Skeletal muscle tissue (tissue), 4 donors: Measurements from ENCODE around the gene LTF. TPM values are rescaled to one million over a fixed set of nuclear protein-coding genes. Genes with fewer than 3 reads are reported as not detected.

ENCODE experiments used
- H3K27ac ChIP-seq: one replicate; pipeline ENCODE4 v1.7.0; 2013; ENCODE audit warnings: mild to moderate bottlenecking, low read depth, low read length, inconsistent platforms
- H3K27me3 ChIP-seq, 3 donors: one replicate each; pipeline ENCODE4 v1.7.0; 2013; ENCODE audit warnings: low read length in 3 of 3; ENCODE audit not compliant: control insufficient read depth in 3 of 3, insufficient read depth in 3 of 3
- H3K36me3 ChIP-seq, 3 donors: one replicate each; pipeline ENCODE4 v1.7.0; 2013; ENCODE audit warnings: low read length in 3 of 3; ENCODE audit not compliant: control insufficient read depth in 3 of 3, insufficient read depth in 3 of 3
- H3K4me1 ChIP-seq, 3 donors: one replicate each; pipeline ENCODE4 v1.7.0; 2013; ENCODE audit warnings: low read length in 3 of 3, mild to moderate bottlenecking in 3 of 3; ENCODE audit not compliant: control insufficient read depth in 3 of 3, insufficient read depth in 3 of 3
- H3K4me3 ChIP-seq, 3 donors: one replicate each; pipeline ENCODE4 v1.7.0; 2013; ENCODE audit warnings: low read length in 3 of 3
- H3K9ac ChIP-seq, 3 donors: one replicate each; pipeline ENCODE4 v1.7.0; 2013; ENCODE audit warnings: low read length in 3 of 3, mild to moderate bottlenecking in 3 of 3, moderate library complexity in 2 of 3, low read depth in 1 of 3
- H3K9me3 ChIP-seq, 3 donors: one replicate each; pipeline ENCODE4 v1.7.0; 2013; ENCODE audit warnings: low read length in 3 of 3; ENCODE audit not compliant: control insufficient read depth in 3 of 3
- total RNA-seq: library from RNA; depleted of rRNA; stranded (reverse); fragments of >200 nt; gene quantifications from one replicate; pipeline ENCODE4 v1.2.3, GENCODE V29; 2014
- donor health status: Osteomylitis.

LTF gene
- total RNA-seq = 3.1 TPM

GRCh38 chr3:46464326-46465195 lies at the start of gene LTF:
TSS of gene LTF (minus strand) at chr3:46464905. CDS start at chr3:46464867, 38 bp downstream.
- H3K27ac ChIP-seq = no peak within 1 kb of the TSS
- H3K36me3 ChIP-seq = no peaks in the 10 kb centered on the region
- peak within 1 kb of the TSS in 1 of 3 donors; percentile 19 for H3K9ac ChIP-seq
- H3K27me3 ChIP-seq = peaks cover 0 to 22% (median 17%) of the 10 kb centered on the region in 3 donors
- peak within 1 kb of the TSS in 2 of 3 donors; percentile 12 to 29 for H3K4me3 ChIP-seq
- peaks cover 25 to 28% (median 27%) of the 10 kb centered on the region in 3 donors for H3K4me1 ChIP-seq
- no peaks in the 10 kb centered on the region for H3K9me3 ChIP-seq

GRCh38 chr3:46512191-46512749 lies 47.6 kb upstream of the LTF start:
- no peak overlapping the region for H3K9ac ChIP-seq
- H3K27me3 ChIP-seq = no peaks in the 10 kb centered on the region
- H3K9me3 ChIP-seq = no peaks in the 10 kb centered on the region
- no peak overlapping the region for H3K4me3 ChIP-seq
- no peaks in the 10 kb centered on the region for H3K4me1 ChIP-seq
- H3K36me3 ChIP-seq = peaks cover 2 to 12% (median 2%) of the 10 kb centered on the region in 3 donors
- H3K27ac ChIP-seq = no peak overlapping the region

GRCh38 chr3:46509661-46510187 lies 45.0 kb upstream of the LTF start:
- Histone ChIP-seq H3K27ac (no peak overlapping the region), H3K9ac (no peak overlapping the region), H3K9me3 (no peaks in the 10 kb centered on the region), H3K4me1 (no peaks in the 10 kb centered on the region), H3K27me3 (no peaks in the 10 kb centered on the region), H3K4me3 (no peak overlapping the region), H3K36me3 (peaks cover 0 to 5% (median 0%) of the 10 kb centered on the region in 3 donors)

- Histone ChIP-seq H3K4me3 (no peak overlapping the region), H3K4me1 (no peaks in the 10 kb centered on the region), H3K9ac (no peak overlapping the region), H3K9me3 (no peaks in the 10 kb centered on the region), H3K36me3 (peaks cover 0 to 5% (median 0%) of the 10 kb centered on the region in 3 donors), H3K27ac (no peak overlapping the region), H3K27me3 (no peaks in the 10 kb centered on the region)
These were observed 44.3 kb upstream of the LTF start for GRCh38 chr3:46508850-46509591.

GRCh38 chr3:46506526-46506925 lies 41.8 kb upstream of the LTF start:
- Histone ChIP-seq H3K27ac (no peak overlapping the region), H3K4me1 (peaks cover 11 to 24% (median 20%) of the 10 kb centered on the region in 3 donors), H3K9me3 (no peaks in the 10 kb centered on the region), H3K27me3 (no peaks in the 10 kb centered on the region), H3K9ac (no peak overlapping the region), H3K36me3 (peaks cover 0 to 5% (median 0%) of the 10 kb centered on the region in 3 donors), H3K4me3 (no peak overlapping the region)

GRCh38 chr3:46505953-46506352 lies 41.2 kb upstream of the LTF start:
- Histone ChIP-seq H3K9ac (no peak overlapping the region), H3K27ac (no peak overlapping the region), H3K4me1 (peaks cover 15 to 30% (median 25%) of the 10 kb centered on the region in 3 donors), H3K9me3 (no peaks in the 10 kb centered on the region), H3K4me3 (no peak overlapping the region), H3K27me3 (no peaks in the 10 kb centered on the region), H3K36me3 (peaks cover 0 to 5% (median 0%) of the 10 kb centered on the region in 3 donors)

DNA sequence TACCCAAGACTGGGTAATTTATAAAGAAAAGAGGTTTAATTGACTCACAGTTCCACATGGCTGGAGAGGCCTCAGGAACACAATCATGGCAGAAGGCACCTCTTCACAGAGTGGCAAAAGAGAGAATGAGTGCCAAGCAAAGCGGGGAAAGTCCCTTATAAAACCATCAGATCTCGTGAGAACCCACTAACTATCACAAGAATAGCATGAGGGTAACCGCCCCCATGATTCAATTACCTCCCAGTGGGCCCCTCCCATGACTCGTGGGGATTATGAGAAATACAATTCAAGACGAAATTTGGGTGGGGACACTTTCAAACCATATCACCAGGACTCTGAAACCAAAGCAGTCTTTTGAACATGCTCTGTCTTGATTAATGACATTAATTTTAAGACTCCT lies 40.1 kb upstream of the LTF start:
- Histone ChIP-seq H3K27me3 (no peaks in the 10 kb centered on the region), H3K36me3 (peaks cover 0 to 4% (median 0%) of the 10 kb centered on the region in 3 donors), H3K9me3 (no peaks in the 10 kb centered on the region), H3K9ac (no peak overlapping the region), H3K4me1 (peaks cover 15 to 35% (median 25%) of the 10 kb centered on the region in 3 donors), H3K4me3 (no peak overlapping the region), H3K27ac (no peak overlapping the region)

DNA sequence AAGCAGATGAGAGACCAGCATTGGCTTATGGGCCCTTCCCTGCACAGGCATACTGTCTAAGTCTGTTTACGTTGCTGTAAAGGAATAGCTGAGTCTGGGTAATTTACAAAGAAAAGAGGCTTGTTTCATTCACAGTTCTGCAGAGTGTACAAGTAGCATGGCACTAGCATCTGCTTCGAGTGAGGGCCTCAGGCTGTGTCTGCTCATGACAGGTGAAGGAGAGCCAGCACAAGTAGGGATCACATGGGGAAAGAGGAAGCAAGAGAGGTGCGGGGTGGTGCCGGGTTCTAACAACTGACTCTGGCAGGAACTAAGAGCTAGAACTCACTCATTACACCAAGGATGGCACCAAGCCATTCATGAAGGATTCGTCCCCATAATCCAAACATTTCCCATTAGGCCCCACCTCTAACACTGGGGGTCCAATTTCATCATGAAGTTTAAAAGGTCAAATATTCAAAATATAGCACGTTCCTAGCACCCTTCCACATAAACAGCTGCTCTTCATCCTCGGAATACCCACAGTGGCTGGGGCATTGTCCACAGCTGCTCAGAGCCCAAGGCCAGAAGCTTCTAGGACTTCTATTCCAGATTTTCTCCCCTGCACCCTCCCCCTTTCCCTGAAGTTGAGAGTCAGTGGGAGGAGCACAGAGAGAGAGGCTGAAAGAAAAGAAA lies 38.6 kb upstream of the LTF start:
- H3K9me3 ChIP-seq = no peaks in the 10 kb centered on the region
- H3K27me3 ChIP-seq = no peaks in the 10 kb centered on the region
- H3K27ac ChIP-seq = no peak overlapping the region
- no peak overlapping the region for H3K4me3 ChIP-seq
- no peak overlapping the region for H3K9ac ChIP-seq
- no peaks in the 10 kb centered on the region for H3K36me3 ChIP-seq
- H3K4me1 ChIP-seq = peaks cover 15 to 44% (median 34%) of the 10 kb centered on the region in 3 donors

DNA sequence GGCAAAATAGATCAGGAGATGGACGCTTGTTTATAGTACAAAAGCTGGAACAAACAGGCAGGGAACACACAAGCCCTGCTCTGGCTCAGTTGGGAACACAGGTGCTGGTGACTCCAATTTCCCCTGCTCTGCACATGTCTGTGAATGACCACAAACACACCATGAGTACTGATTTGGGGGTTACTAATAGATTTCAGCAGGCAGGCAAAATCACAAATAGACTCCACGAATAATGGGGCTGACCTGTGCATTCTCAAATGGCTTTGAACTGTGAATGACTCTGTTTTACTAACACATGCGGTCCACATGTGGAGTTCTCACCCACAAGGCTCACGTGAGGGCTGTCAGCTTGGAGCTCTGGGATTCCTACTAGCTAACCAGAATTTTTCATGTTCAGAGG lies 37.0 kb upstream of the LTF start:
- Histone ChIP-seq H3K27me3 (no peaks in the 10 kb centered on the region), H3K36me3 (no peaks in the 10 kb centered on the region), H3K9me3 (no peaks in the 10 kb centered on the region), H3K27ac (no peak overlapping the region), H3K4me1 (peaks cover 18 to 48% (median 34%) of the 10 kb centered on the region in 3 donors), H3K4me3 (no peak overlapping the region), H3K9ac (no peak overlapping the region)
